GM13976 (cell line): ENCODE measurements around the gene FDXR.

Source experiments
- DNase-seq: peaks from one replicate; pipeline ENCODE4 v3.0.0; 2012; ENCODE audit warnings: low spot score
- in situ Hi-C: fragments of 300-500 bp; cut with MboI; formaldehyde crosslinking; loops from one replicate; pipeline ENCODE4 v1.12.0; 2022; ENCODE audit warnings: low sequenced_read_pairs, mixed read lengths, inconsistent platforms; ENCODE audit not compliant: unreplicated experiment
- TF ChIP-seq, protein P1 (sequence below): IDR thresholded peaks from 2 replicates; pipeline ENCODE4 v1.5.1; 2012; ENCODE audit warnings: borderline replicate concordance, mild to moderate bottlenecking; ENCODE audit not compliant: insufficient read depth; ENCODE audit errors: extremely low read depth, missing control alignments, control extremely low read depth

FDXR gene

GRCh38 chr17:74864297-74864865 lies 8.4 kb downstream of the FDXR start:
- in situ Hi-C loops = loop anchor here (10.0 kb wide), 1 partner anchor 70 kb away; no protein-coding TSS in a partner anchor
- TF ChIP-seq, protein P1, sequence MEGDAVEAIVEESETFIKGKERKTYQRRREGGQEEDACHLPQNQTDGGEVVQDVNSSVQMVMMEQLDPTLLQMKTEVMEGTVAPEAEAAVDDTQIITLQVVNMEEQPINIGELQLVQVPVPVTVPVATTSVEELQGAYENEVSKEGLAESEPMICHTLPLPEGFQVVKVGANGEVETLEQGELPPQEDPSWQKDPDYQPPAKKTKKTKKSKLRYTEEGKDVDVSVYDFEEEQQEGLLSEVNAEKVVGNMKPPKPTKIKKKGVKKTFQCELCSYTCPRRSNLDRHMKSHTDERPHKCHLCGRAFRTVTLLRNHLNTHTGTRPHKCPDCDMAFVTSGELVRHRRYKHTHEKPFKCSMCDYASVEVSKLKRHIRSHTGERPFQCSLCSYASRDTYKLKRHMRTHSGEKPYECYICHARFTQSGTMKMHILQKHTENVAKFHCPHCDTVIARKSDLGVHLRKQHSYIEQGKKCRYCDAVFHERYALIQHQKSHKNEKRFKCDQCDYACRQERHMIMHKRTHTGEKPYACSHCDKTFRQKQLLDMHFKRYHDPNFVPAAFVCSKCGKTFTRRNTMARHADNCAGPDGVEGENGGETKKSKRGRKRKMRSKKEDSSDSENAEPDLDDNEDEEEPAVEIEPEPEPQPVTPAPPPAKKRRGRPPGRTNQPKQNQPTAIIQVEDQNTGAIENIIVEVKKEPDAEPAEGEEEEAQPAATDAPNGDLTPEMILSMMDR = no peak
- DNase-seq = no peak

DNA sequence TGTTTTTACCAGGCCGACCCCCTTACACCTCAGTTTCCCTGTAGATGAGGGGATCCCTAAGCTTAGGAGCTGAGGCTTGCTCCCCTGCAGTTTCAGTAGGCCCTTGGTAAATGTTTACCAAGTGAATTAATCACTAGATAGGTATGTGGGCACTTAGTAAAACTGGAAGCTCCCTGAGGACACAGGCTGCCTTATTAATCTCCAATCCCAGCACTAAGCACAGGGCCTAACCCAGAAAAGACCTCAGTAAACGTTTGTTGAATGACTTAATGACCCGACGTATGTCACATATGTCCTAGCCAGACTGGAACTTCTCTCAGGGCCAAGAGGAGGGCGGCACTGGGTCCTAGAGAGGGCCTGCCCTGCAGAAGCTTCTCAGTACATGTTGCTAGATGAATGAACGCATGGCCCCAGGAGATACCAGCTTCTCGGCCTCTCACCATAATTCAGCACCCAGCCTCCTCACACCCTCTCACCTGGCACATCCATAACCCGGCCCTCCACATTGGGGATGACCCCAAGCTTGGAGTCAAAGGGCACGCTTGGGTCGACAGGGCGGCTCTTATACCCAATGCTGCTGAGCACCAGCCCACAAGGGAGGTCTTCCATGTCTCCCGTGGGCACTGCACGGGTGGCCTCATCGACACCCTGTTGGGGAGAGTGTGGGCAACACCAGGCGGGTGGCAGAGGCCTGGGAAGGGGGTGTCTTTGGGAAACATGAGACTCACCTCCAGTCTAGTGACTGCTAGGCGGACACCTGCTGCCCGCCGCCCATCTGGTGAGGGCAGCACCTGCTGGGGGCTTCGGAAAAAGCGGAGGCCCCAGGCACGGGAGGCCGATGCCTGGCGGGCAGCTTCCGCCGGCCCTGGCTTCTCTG lies 9.1 kb downstream of the FDXR start:
- no peak for DNase-seq
- TF ChIP-seq, protein P1 = no peak
- in situ Hi-C loops = loop anchor here (10.0 kb wide), 1 partner anchor 69 kb away; no protein-coding TSS in a partner anchor

DNA sequence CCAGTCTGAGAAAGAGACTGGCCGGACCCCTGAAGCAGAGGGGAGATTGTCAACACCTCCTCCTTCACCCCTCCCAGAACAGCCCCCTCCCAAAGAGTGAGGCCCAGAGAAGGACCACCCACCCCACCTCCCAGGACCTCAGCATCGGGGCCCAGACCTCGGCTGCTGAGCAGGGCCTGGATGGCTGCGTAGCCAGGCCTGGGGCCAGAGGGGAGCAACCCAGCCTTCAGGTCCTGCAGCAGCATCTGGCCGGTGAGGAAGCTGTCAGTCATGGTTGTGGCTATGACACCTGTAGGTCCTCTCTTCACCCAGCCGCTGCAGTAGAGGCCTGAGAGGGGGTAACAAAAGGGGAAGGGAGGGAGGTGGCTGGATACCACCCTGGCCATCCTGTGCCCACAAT lies 9.9 kb downstream of the FDXR start:
- DNase-seq = no peak
- in situ Hi-C loops = loop anchor here (10.0 kb wide), 1 partner anchor 68 kb away; no protein-coding TSS in a partner anchor
- TF ChIP-seq, protein P1 = no peak

DNA sequence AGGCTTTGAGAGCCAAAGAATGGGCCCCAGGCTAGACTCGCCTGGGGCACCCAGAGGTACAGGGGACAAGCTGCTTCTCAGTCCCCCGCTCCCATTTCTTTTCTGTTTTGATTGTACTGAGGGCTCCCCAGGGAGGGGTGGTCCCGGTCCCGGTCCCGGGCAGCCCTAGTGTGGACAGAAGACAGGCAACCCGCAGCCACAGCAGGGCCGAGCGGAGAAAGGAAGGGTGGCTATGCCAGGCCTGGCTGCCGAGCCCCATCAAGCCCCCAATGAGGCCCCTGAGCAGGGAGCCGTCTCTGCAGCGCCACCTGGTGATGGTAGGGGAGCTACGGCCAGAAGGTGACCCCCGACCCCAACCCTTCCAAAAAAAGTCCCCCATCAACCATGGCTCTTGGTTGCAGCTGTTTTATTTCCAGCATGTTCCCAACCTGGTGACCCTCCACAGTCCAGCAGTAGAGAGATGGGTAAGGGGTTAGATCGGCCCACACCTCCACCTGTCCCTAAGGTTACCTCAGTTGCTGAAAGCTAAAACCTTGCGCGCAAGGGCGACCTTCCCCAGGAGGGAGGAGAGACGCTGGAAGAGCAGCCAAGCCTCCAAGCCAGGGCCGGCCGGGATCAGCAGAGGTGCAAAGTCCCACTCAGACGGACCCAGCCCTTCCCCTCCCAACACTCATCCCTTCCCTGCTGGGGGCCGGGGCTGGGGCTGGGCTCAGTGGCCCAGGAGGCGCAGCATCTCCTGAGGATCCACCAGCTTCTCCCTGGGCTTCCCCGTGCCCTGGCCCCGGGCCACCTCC lies 10.5 kb downstream of the FDXR start:
- TF ChIP-seq, protein P1 = peak; percentile 73
- DNase-seq = peak; percentile 83
- in situ Hi-C loops = loop anchor here (10.0 kb wide), 1 partner anchor 68 kb away; no protein-coding TSS in a partner anchor

DNA sequence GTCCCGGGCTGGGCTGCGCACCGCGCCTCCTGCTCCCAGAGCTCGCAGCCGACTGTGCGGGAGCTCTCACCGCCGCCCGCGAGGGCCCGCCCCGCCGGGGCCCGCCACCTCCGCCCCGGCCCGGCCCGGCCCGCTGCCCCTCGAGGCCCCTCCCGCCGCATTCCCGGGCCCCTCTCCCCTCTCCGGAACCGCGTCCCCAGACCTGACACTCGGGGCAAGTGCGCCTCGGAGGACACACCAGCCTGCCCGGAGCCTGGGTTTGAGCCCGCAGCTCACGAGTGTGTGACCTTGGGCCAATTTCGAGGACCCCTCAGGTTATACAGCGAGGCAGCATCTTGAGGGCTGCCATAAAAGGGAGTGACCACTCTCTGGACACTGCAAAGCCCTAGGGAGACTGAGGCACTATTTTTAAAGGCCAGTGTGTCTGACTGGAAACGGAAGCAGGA lies 11.1 kb downstream of the FDXR start:
- TF ChIP-seq, protein P1 = no peak
- in situ Hi-C loops = loop anchor here (10.0 kb wide), 1 partner anchor 67 kb away; no protein-coding TSS in a partner anchor
- DNase-seq = no peak

GRCh38 chr17:74860872-74861661 lies 11.7 kb downstream of the FDXR start:
- TF ChIP-seq, protein P1 = no peak
- no peak for DNase-seq
- in situ Hi-C loops = loop anchor here (10.0 kb wide), 1 partner anchor 66 kb away; no protein-coding TSS in a partner anchor
